Neural progenitor cell (in vitro differentiated cells): ENCODE results near the gene CELF4.

ENCODE experiments used
- EZH2 ChIP-seq: fragments of 200-600 bp; sonication (generic); IDR thresholded peaks from 2 replicates; pipeline ENCODE4 v1.6.1; 2017; ENCODE audit warnings: antibody characterized with exemption, mild to moderate bottlenecking, moderate library complexity
- TF ChIP-seq, protein P1 (sequence below): fragments of 200-600 bp; sonication (generic); IDR thresholded peaks from 2 replicates; pipeline ENCODE4 v1.5.1; 2017; ENCODE audit warnings: antibody characterized with exemption, mild to moderate bottlenecking

- TF ChIP-seq, protein P1, sequence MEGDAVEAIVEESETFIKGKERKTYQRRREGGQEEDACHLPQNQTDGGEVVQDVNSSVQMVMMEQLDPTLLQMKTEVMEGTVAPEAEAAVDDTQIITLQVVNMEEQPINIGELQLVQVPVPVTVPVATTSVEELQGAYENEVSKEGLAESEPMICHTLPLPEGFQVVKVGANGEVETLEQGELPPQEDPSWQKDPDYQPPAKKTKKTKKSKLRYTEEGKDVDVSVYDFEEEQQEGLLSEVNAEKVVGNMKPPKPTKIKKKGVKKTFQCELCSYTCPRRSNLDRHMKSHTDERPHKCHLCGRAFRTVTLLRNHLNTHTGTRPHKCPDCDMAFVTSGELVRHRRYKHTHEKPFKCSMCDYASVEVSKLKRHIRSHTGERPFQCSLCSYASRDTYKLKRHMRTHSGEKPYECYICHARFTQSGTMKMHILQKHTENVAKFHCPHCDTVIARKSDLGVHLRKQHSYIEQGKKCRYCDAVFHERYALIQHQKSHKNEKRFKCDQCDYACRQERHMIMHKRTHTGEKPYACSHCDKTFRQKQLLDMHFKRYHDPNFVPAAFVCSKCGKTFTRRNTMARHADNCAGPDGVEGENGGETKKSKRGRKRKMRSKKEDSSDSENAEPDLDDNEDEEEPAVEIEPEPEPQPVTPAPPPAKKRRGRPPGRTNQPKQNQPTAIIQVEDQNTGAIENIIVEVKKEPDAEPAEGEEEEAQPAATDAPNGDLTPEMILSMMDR, result no peak
- TF ChIP-seq EZH2, result no peak
These were observed 3.6 kb downstream of the CELF4 start for GRCh38 chr18:37561986-37562385.
